Esophagus (tissue), 2 donors: ENCODE measurements around the gene NTS. TPM values are rescaled to one million over a fixed set of nuclear protein-coding genes. Genes with fewer than 3 reads are reported as not detected.

Experiments used
- H3K27ac ChIP-seq, 2 donors: one replicate each; pipeline ENCODE4 v1.5.1; 2013; ENCODE audit warnings: low read depth in 2 of 2, mild to moderate bottlenecking in 2 of 2, inconsistent platforms in 1 of 2, low read length in 1 of 2, moderate library complexity in 1 of 2
- H3K27me3 ChIP-seq, 2 donors: one replicate each; pipeline ENCODE4 v1.6.1; 2013; ENCODE audit warnings: low read length in 2 of 2, control low read depth in 1 of 2, mild to moderate bottlenecking in 1 of 2; ENCODE audit not compliant: insufficient read depth in 2 of 2, control insufficient read depth in 1 of 2
- H3K36me3 ChIP-seq, 2 donors: one replicate each; pipeline ENCODE4 v1.6.1; 2013; ENCODE audit warnings: low read length in 1 of 2; ENCODE audit not compliant: control insufficient read depth in 2 of 2, insufficient read depth in 2 of 2
- H3K4me1 ChIP-seq, 2 donors: one replicate each; pipeline ENCODE4 v1.6.1; 2013; ENCODE audit warnings: low read length in 1 of 2; ENCODE audit not compliant: control insufficient read depth in 2 of 2, insufficient read depth in 2 of 2
- H3K4me3 ChIP-seq, 2 donors: one replicate each; pipeline ENCODE4 v1.5.1; 2013; ENCODE audit warnings: low read length in 2 of 2, mild to moderate bottlenecking in 2 of 2, low read depth in 1 of 2, moderate library complexity in 1 of 2
- H3K9me3 ChIP-seq, 2 donors: one replicate each; pipeline ENCODE4 v1.6.1; 2013; ENCODE audit warnings: mild to moderate bottlenecking in 2 of 2, low read depth in 1 of 2, low read length in 1 of 2, moderate library complexity in 1 of 2; ENCODE audit not compliant: control insufficient read depth in 2 of 2, insufficient read depth in 1 of 2
- WGBS, 2 donors: extraction: QIAGEN DNeasy Blood & Tissue Kit; methylation state at CpG; one replicate each; pipeline ENCODE4 v1.1.7; 2013; 5-methylcytosine and 5-hydroxymethylcytosine counted together
- polyA plus RNA-seq, 2 donors: library from polyadenylated mRNA; stranded (reverse); fragments of 200-250 nt; gene quantifications; one replicate each; pipeline ENCODE4 v1.2.3, GENCODE V29; 2013
- donor health status: healthy with polysubstance abuse.
- donor health status: Bipolar disorder and iron deficiency.

Gene NTS
- polyA plus RNA-seq, 2 donors, result 0.24 to 0.31 TPM

DNA sequence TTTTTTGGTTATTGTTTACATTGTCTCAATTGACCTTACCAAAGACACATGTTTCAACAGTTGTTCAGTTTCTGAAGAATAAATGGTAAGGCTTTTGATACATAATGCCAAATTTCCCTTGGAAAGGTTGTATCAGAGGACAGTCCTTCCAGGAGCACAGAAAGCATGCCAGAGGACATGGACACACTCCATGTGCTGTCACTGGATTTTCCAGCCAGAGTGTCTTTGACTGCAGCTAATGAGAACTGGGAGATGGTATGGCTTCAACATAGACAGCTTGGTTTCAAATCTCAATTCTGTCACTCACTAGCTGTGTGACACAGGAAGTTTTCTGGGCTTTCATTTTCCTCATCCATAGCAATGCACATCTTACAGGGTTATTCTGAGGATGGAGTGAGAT is 20.6 kb downstream of the NTS start:
- H3K4me3 ChIP-seq, result no peak overlapping the region
- H3K9me3 ChIP-seq, result no peaks in the 10 kb centered on the region
- no peaks in the 10 kb centered on the region for H3K36me3 ChIP-seq
- no peaks in the 10 kb centered on the region for H3K27me3 ChIP-seq
- H3K4me1 ChIP-seq, result no peaks in the 10 kb centered on the region
- no peak overlapping the region for H3K27ac ChIP-seq

DNA sequence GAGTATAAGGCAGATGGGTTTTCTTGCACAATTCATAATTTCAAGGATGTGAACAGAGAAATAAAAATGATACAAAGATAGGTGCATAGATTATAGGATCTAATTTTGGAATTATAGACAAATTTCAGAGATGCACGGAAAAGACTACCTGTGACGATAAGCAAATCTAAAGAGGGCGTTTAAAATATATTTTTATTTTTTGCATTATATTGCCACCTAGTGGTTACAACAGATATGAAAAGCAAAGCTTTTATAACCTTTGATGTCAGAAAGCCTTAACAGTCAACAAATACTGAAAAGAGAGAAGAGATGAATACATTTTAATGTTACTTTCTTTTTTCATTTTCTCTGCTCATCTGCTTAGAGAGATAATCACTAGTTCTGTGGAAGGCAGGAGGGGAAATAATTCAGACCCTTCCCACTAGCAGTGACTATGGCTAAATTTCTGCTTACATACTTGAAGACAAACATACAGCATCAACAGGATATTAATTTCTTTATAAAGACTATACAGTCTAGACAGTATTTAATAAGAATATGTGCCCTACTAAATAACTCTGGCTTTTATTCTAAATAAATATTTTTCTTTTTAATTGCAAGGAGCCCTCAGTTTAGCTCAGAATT is 46.3 kb downstream of the NTS start:
- Histone ChIP-seq H3K4me3 (no peak overlapping the region), H3K36me3 (no peaks in the 10 kb centered on the region), H3K9me3 (no peaks in the 10 kb centered on the region), H3K27ac (no peak overlapping the region), H3K4me1 (no peaks in the 10 kb centered on the region), H3K27me3 (no peaks in the 10 kb centered on the region)
- WGBS, 2 donors, result 1 to 3% methylated on average over 3 of the region's 3 CpGs

DNA sequence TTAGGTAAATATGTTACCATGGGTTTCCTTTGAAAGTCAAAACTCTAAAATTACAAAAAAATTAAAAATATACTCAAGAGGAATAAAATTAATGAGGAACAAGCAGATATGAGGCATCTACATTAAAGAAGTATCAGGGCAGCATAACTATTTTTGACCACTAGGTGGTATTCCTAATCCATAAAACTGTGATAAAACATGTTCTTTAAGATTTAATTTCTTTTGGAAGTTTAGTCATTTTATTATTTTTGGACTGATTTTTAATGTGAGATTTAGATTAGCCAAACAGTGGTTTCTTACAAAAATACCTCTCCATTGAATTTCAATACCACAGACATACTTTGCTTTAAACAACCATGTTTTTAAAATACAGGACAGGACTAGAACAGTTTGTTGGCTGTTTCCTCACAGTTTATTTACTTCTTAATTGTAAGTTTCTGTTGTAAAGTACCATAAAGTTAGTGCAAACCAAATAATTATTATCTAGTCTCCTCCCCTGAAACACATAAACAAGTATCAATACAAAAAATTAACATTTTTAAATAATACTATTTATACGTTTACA is 49.8 kb downstream of the NTS start:
- H3K36me3 ChIP-seq, result no peaks in the 10 kb centered on the region
- 85 to 90% methylated on average over 1 of the region's 1 CpG for WGBS, 2 donors
- no peak overlapping the region for H3K4me3 ChIP-seq
- H3K9me3 ChIP-seq, result no peaks in the 10 kb centered on the region
- H3K27ac ChIP-seq, result no peak overlapping the region
- H3K4me1 ChIP-seq, result no peaks in the 10 kb centered on the region
- no peaks in the 10 kb centered on the region for H3K27me3 ChIP-seq

DNA sequence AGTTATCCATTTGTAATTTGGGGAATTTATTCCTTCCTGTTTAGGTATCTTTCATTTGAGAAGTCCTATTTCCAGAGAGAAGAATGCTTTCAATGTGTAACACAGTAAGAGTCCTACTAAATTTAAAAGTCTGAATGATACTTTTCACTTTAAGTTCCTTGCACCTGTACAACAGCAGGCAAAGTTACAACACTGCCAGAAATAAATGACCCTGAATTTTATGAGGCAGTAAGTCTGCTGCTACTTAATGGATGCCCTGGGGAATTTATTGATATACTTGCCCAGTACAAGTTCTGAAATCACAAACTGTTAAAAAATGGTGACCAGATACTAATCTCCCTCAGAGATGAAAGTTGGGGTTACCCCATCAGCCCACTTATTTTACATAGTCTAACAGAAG is 53.1 kb downstream of the NTS start:
- H3K9me3 ChIP-seq, result no peaks in the 10 kb centered on the region
- H3K4me1 ChIP-seq, result no peaks in the 10 kb centered on the region
- H3K36me3 ChIP-seq, result no peaks in the 10 kb centered on the region
- H3K27me3 ChIP-seq, result no peaks in the 10 kb centered on the region
- no peak overlapping the region for H3K4me3 ChIP-seq
- H3K27ac ChIP-seq, result no peak overlapping the region

Other genes with a start within 250 kb of the NTS start
- gene RASSF9, start 37.9 kb upstream of the NTS start, polyA plus RNA-seq, result 1 to 10 TPM; 1.2 to 2.4 TPM